ENCODE measurements around the gene RNF150.

Gene RNF150

GRCh38 chr4:141027421-141027820 lies 105.8 kb downstream of the RNF150 start:
- DNase-seq (ENCODE audit: low read depth in 2 of 2), result no peak

GRCh38 chr4:141026900-141027299 lies 106.4 kb downstream of the RNF150 start:
- no peak for DNase-seq (ENCODE audit: low read depth in 2 of 2)

- no peak for DNase-seq (ENCODE audit: low read depth in 2 of 2)
Observed at GRCh38 chr4:141023051-141023450, 110.2 kb downstream of the RNF150 start.

GRCh38 chr4:141022111-141022695 lies 111.1 kb downstream of the RNF150 start:
- DNase-seq (ENCODE audit: low read depth in 2 of 2), result no peak

GRCh38 chr4:141021397-141022110 lies 111.7 kb downstream of the RNF150 start:
- DNase-seq (ENCODE audit: low read depth in 2 of 2), result no peak

GRCh38 chr4:141020801-141021261 lies 112.4 kb downstream of the RNF150 start:
- no peak for DNase-seq (ENCODE audit: low read depth in 2 of 2)

GRCh38 chr4:141019768-141020167 lies 113.5 kb downstream of the RNF150 start:
- no peak for DNase-seq (ENCODE audit: low read depth in 2 of 2)

- DNase-seq (ENCODE audit: low read depth in 2 of 2), result no peak
Observed at GRCh38 chr4:141016117-141016798, 117.0 kb downstream of the RNF150 start.

GRCh38 chr4:141013899-141014298 lies 119.4 kb downstream of the RNF150 start:
- no peak for DNase-seq (ENCODE audit: low read depth in 2 of 2)

- DNase-seq (ENCODE audit: low read depth in 2 of 2), result no peak
Observed at GRCh38 chr4:141011901-141012315, 121.4 kb downstream of the RNF150 start.

- no peak for DNase-seq (ENCODE audit: low read depth in 2 of 2)
Observed at GRCh38 chr4:141009931-141010330, 123.3 kb downstream of the RNF150 start.

- DNase-seq (ENCODE audit: low read depth in 2 of 2), result no peak
Observed at GRCh38 chr4:141009129-141009528, 124.1 kb downstream of the RNF150 start.

GRCh38 chr4:141006242-141006802 lies 126.9 kb downstream of the RNF150 start:
- no peak for DNase-seq (ENCODE audit: low read depth in 2 of 2)

GRCh38 chr4:141004823-141005222 lies 128.4 kb downstream of the RNF150 start:
- no peak for DNase-seq (ENCODE audit: low read depth in 2 of 2)

- DNase-seq (ENCODE audit: low read depth in 2 of 2), result no peak
Observed at GRCh38 chr4:141003193-141003592, 130.1 kb downstream of the RNF150 start.

GRCh38 chr4:141002323-141002805 lies 130.9 kb downstream of the RNF150 start:
- DNase-seq (ENCODE audit: low read depth in 2 of 2), result no peak

GRCh38 chr4:140996766-140997165 lies 136.5 kb downstream of the RNF150 start:
- no peak for DNase-seq (ENCODE audit: low read depth in 2 of 2)

- no peak for DNase-seq (ENCODE audit: low read depth in 2 of 2)
Observed at GRCh38 chr4:140995058-140995457, 138.2 kb downstream of the RNF150 start.

GRCh38 chr4:140994015-140994414 lies 139.3 kb downstream of the RNF150 start:
- DNase-seq (ENCODE audit: low read depth in 2 of 2), result no peak

GRCh38 chr4:140993370-140993769 lies 139.9 kb downstream of the RNF150 start:
- no peak for DNase-seq (ENCODE audit: low read depth in 2 of 2)

- no peak for DNase-seq (ENCODE audit: low read depth in 2 of 2)
Observed at GRCh38 chr4:140989944-140990343, 143.3 kb downstream of the RNF150 start.

- DNase-seq (ENCODE audit: low read depth in 2 of 2), result no peak
Observed at GRCh38 chr4:140986045-140986444, 147.2 kb downstream of the RNF150 start.
